OCI-LY7 (cell line): ENCODE results near the gene TBX21. TPM values are rescaled to one million over a fixed set of nuclear protein-coding genes. Genes with fewer than 3 reads are reported as not detected.

Source experiments
- BruUV-seq: library from RNA; stranded (reverse); fragments of 400-500 nt; replicated peaks from 2 replicates; lab custom pipeline; 2021; lab: Mats Ljungman, UMichigan
- CTCF ChIA-PET: fragments of 300-600 bp; sonication (Branson Sonifier 250); formaldehyde crosslinking; loops from one replicate; lab custom pipeline; 2022; ENCODE audit warnings: antibody characterized with exemption; ENCODE audit not compliant: unreplicated experiment; lab: Charles Lee
- POLR2A ChIA-PET: fragments of 300-600 bp; sonication (Branson Sonifier 250); formaldehyde crosslinking; loops from one replicate; lab custom pipeline; 2022; ENCODE audit warnings: antibody characterized with exemption; lab: Charles Lee
- DNase-seq: peaks from one replicate; pipeline ENCODE4 v3.0.0-alpha.2; 2015; ENCODE audit warnings: low spot score
- H2AFZ ChIP-seq: fragments of 200-600 bp; sonication (generic), shearing (Covaris generic); 2 replicates; pipeline ENCODE4 v1.6.1; 2014; ENCODE audit warnings: mild to moderate bottlenecking, antibody characterized with exemption, low read length, moderate library complexity
- H3K27ac ChIP-seq: fragments of 200-600 bp; sonication (generic); 2 replicates; pipeline ENCODE4 v1.5.1; 2014; ENCODE audit warnings: mixed run types, low read depth, mild to moderate bottlenecking, moderate library complexity, low read length, inconsistent platforms; ENCODE audit not compliant: poor library complexity, severe bottlenecking
- H3K36me3 ChIP-seq: fragments of 200-600 bp; sonication (generic); 2 replicates; pipeline ENCODE4 v1.6.1; 2014; ENCODE audit warnings: mild to moderate bottlenecking, antibody characterized with exemption, low read length, moderate library complexity, mixed read lengths; ENCODE audit not compliant: insufficient read depth
- H3K4me1 ChIP-seq: fragments of 200-600 bp; sonication (generic); 2 replicates; pipeline ENCODE4 v1.5.1; 2014; ENCODE audit warnings: mild to moderate bottlenecking, low read length; ENCODE audit not compliant: insufficient read depth, poor library complexity, severe bottlenecking
- H3K4me2 ChIP-seq: fragments of 200-600 bp; sonication (generic); 2 replicates; pipeline ENCODE4 v1.6.1; 2014; ENCODE audit warnings: mild to moderate bottlenecking, low read length
- H3K4me3 ChIP-seq: fragments of 200-600 bp; sonication (generic); 2 replicates; pipeline ENCODE4 v1.5.1; 2014; ENCODE audit warnings: mild to moderate bottlenecking, low read depth, low read length; ENCODE audit not compliant: poor library complexity, severe bottlenecking
- H3K79me2 ChIP-seq: fragments of 200-600 bp; sonication (generic); 2 replicates; pipeline ENCODE4 v1.6.1; 2016; ENCODE audit warnings: low read depth, mild to moderate bottlenecking, low read length, moderate library complexity, mixed read lengths; ENCODE audit not compliant: insufficient read depth
- H3K9me2 ChIP-seq: fragments of 200-600 bp; sonication (generic); 2 replicates; pipeline ENCODE4 v1.6.1; 2016; ENCODE audit warnings: mild to moderate bottlenecking, low read length, mixed read lengths; ENCODE audit not compliant: insufficient read depth
- H3K9me3 ChIP-seq: fragments of 200-600 bp; sonication (generic); 2 replicates; pipeline ENCODE4 v1.6.1; 2014; ENCODE audit warnings: mild to moderate bottlenecking, mixed run types, low read length, mixed read lengths
- H4K20me1 ChIP-seq: fragments of 200-600 bp; sonication (generic); 2 replicates; pipeline ENCODE4 v1.6.1; 2014; ENCODE audit warnings: mild to moderate bottlenecking, antibody characterized with exemption, low read length, moderate library complexity, mixed read lengths; ENCODE audit not compliant: insufficient read depth
- EZH2phosphoT487 ChIP-seq: fragments of 200-600 bp; sonication (generic); IDR thresholded peaks from 2 replicates; pipeline ENCODE4 v1.6.1; 2018; ENCODE audit warnings: low read depth, borderline replicate concordance, mild to moderate bottlenecking, mixed run types, antibody characterized with exemption, low read length, moderate library complexity, mixed read lengths
- intact Hi-C: fragments of 100-400 bp; cut with micrococcal nuclease; formaldehyde crosslinking; loops from one replicate; pipeline ENCODE4 v1.10.0; 2022; ENCODE audit not compliant: unreplicated experiment
- total RNA-seq, 2 experiments: library from RNA; depleted of rRNA in 1 of 2; stranded (reverse); fragments of >200 nt in 1 of 2; shearing (Covaris generic) in 1 of 2; gene quantifications; 2 replicates each; pipeline ENCODE4 v1.2.3, GENCODE V29; 2014 to 2022
- TF ChIP-seq, protein P1 (sequence below): fragments of 200-600 bp; sonication (generic); conservative IDR thresholded peaks from 2 replicates; pipeline ENCODE4 v1.5.1; 2014; ENCODE audit warnings: mild to moderate bottlenecking, antibody characterized with exemption, low read length, moderate library complexity, mixed read lengths

TBX21 gene
- total RNA-seq, 2 experiments from 2014 or later, result not detected

DNA sequence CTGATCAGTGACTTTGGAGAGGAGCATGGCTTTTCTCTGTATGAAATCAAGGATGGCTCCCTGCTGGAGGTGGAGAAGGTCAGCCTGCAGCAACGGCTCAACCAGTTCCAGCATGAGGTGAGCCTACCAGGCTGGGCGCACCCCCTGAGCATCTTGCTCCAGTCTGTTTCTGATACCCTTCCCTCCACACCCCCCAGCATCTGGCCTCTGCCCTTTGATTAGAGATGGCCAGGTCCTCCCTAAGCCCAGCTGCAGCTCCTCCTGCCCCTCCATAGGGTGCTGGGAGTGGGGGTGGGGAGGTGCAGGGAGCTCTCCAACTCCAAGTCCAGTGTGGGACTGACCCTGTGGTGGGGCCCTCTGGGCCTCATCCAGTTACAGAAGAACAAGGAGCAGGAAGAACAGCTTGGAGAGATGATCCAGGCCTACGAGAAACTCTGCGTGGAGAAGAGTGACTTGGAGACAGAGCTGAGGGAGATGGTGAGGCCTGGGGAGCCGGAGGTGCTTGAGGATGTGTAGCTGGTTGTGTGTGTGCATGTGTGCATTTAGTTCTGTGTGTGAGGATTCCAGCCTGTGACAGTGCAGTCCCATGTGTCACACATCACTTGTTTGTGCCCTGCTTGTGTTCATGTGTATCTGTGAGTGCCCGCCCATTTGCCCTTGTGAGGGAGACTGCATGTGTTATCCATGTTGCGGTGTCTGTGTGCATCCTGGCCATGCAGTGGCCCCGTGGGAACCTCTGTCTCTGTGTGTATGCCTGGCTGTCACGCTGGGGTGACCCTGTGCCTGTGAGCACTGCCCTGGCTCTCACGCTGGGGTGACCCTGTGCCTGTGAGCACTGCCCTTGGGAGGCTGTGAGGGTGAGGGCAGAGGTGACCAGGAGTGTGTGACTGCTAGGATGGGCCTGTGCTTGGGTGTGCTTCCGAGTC is 36.1 kb upstream of the TBX21 start:
- Histone ChIP-seq H3K79me2 (peaks cover 5% of the 10 kb centered on the region; the same call in 1 of the 2 replicates), H3K4me2 (no peak overlapping the region), H4K20me1 (no peaks in the 10 kb centered on the region), H3K27ac (no peak overlapping the region), H3K9me3 (no peaks in the 10 kb centered on the region), H3K4me1 (peaks cover 26% of the 10 kb centered on the region), H2AFZ (no peak overlapping the region), H3K9me2 (no peaks in the 10 kb centered on the region), H3K36me3 (0 out of 2 replicates have a peak, but pooled peaks cover 7% of the 10 kb centered on the region), H3K4me3 (no peak overlapping the region)
- CTCF ChIA-PET, result no interaction called here
- BruUV-seq, result no TSS peak
- TF ChIP-seq, protein P1, sequence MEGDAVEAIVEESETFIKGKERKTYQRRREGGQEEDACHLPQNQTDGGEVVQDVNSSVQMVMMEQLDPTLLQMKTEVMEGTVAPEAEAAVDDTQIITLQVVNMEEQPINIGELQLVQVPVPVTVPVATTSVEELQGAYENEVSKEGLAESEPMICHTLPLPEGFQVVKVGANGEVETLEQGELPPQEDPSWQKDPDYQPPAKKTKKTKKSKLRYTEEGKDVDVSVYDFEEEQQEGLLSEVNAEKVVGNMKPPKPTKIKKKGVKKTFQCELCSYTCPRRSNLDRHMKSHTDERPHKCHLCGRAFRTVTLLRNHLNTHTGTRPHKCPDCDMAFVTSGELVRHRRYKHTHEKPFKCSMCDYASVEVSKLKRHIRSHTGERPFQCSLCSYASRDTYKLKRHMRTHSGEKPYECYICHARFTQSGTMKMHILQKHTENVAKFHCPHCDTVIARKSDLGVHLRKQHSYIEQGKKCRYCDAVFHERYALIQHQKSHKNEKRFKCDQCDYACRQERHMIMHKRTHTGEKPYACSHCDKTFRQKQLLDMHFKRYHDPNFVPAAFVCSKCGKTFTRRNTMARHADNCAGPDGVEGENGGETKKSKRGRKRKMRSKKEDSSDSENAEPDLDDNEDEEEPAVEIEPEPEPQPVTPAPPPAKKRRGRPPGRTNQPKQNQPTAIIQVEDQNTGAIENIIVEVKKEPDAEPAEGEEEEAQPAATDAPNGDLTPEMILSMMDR, result no peak
- no peak for TF ChIP-seq EZH2phosphoT487
- no peak for DNase-seq
- POLR2A ChIA-PET, result no interaction called here
- intact Hi-C loops, result no loop called here

DNA sequence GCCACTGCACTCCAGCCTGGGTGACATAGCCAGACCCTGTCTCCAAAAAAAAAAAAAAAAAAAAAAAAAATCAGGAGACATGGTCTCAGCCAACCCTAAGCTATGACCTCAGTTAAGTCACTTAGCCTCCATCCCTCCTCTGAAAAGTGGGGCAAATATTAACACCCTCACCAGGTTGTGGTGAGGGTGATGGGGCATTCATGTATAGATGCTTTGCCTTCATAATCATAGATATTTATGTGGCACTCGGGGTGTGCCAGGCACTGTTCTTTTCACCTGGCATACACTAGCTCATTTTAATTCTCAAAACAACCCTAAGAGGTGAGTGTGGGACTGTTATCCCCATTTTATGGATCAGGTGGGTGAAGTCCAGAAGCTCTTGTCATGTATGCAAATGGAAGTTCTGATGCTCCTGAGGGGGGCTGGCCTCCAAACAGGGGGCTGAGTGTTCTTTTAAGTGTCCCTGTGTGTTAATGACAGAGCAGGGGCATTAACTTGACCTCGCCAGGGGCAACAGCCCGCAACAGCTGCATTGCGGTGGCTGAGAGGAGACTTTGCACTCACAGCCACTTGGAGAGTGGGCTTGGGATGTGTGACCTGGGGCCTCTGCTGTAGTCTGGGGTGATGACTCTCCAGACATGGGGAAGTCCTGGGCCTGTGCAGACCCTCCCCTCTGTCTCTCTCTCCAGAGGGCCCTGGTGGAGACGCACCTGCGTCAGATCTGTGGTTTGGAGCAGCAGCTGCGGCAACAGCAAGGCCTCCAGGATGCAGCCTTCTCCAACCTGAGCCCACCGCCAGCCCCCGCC is 34.9 kb upstream of the TBX21 start:
- H3K4me3 ChIP-seq, result no peak overlapping the region
- H3K9me3 ChIP-seq, result no peaks in the 10 kb centered on the region
- no peak overlapping the region for H3K4me2 ChIP-seq
- CTCF ChIA-PET, result no interaction called here
- intact Hi-C loops, result no loop called here
- DNase-seq, result no peak
- H3K9me2 ChIP-seq, result no peaks in the 10 kb centered on the region
- H4K20me1 ChIP-seq, result no peaks in the 10 kb centered on the region
- H3K27ac ChIP-seq, result no peak overlapping the region
- POLR2A ChIA-PET, result no interaction called here
- BruUV-seq, result no TSS peak
- no peak overlapping the region for H2AFZ ChIP-seq
- TF ChIP-seq EZH2phosphoT487, result no peak
- TF ChIP-seq, protein P1, result no peak
- H3K36me3 ChIP-seq, result 0 out of 2 replicates have a peak, but pooled peaks cover 7% of the 10 kb centered on the region
- peaks cover 20% of the 10 kb centered on the region for H3K4me1 ChIP-seq
- peaks cover 4% of the 10 kb centered on the region; the same call in 1 of the 2 replicates for H3K79me2 ChIP-seq
